HCT116 (cell line): Measurements from ENCODE around the gene RFC1.

Experiments used
- CBX3 ChIP-seq: IDR thresholded peaks from 2 replicates; pipeline ENCODE4 v1.6.1; 2012; ENCODE audit warnings: low read depth
- ZNF274 ChIP-seq: fragments of 200-500 bp; sonication (Bioruptor generic); IDR thresholded peaks from 2 replicates; pipeline ENCODE4 v1.6.1; 2014; ENCODE audit warnings: mild to moderate bottlenecking, low read depth, low read length, inconsistent platforms

- TF ChIP-seq ZNF274 (no peak), CBX3 (no peak)
These were observed 62.3 kb downstream of the RFC1 start for GRCh38 chr4:39303871-39304270.
